Measurements from ENCODE around the gene FSHR.

DNA sequence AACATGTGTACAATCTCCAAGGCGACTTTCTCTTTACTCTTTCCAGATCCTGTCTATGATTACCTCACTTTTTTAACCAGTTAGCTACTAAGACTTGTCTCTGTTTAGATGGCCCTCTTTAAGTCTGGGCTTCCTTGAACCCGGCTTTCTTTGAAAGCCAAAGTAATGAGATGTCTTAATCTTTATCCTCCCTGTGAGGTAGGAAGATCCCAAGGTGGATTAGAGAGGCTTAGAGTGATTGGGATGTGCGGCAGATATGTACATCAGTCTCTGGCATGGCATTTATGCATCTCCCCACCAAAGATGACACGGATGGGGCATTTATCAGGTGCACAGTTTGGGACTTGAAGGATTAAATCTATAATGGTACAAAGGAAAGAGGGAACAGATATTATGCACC is 186.3 kb downstream of the FSHR start:
- TF ChIP-seq, protein P1, sequence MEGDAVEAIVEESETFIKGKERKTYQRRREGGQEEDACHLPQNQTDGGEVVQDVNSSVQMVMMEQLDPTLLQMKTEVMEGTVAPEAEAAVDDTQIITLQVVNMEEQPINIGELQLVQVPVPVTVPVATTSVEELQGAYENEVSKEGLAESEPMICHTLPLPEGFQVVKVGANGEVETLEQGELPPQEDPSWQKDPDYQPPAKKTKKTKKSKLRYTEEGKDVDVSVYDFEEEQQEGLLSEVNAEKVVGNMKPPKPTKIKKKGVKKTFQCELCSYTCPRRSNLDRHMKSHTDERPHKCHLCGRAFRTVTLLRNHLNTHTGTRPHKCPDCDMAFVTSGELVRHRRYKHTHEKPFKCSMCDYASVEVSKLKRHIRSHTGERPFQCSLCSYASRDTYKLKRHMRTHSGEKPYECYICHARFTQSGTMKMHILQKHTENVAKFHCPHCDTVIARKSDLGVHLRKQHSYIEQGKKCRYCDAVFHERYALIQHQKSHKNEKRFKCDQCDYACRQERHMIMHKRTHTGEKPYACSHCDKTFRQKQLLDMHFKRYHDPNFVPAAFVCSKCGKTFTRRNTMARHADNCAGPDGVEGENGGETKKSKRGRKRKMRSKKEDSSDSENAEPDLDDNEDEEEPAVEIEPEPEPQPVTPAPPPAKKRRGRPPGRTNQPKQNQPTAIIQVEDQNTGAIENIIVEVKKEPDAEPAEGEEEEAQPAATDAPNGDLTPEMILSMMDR (IDR thresholded peaks at IDR 0.05) = no peak
- TF ChIP-seq EZH2phosphoT487 (IDR thresholded peaks at IDR 0.05) (no peak), EZH2 (IDR thresholded peaks at IDR 0.05) (no peak)
